ENCODE results near the gene GALNT13.

The GALNT13 gene

GRCh38 chr2:153891051-153891450, 19.3 kb downstream of the GALNT13 start:
- no peak overlapping the region for H3K4me3 Mint-ChIP-seq
- no peaks in the 10 kb centered on the region for H3K27me3 Mint-ChIP-seq
- peaks cover 9% of the 10 kb centered on the region for H3K9me3 Mint-ChIP-seq
- no peak overlapping the region for H3K27ac Mint-ChIP-seq
- no peaks in the 10 kb centered on the region for H3K36me3 Mint-ChIP-seq (ENCODE audit: low read depth)
- H3K4me1 Mint-ChIP-seq (ENCODE audit: low read depth), result no peaks in the 10 kb centered on the region

DNA sequence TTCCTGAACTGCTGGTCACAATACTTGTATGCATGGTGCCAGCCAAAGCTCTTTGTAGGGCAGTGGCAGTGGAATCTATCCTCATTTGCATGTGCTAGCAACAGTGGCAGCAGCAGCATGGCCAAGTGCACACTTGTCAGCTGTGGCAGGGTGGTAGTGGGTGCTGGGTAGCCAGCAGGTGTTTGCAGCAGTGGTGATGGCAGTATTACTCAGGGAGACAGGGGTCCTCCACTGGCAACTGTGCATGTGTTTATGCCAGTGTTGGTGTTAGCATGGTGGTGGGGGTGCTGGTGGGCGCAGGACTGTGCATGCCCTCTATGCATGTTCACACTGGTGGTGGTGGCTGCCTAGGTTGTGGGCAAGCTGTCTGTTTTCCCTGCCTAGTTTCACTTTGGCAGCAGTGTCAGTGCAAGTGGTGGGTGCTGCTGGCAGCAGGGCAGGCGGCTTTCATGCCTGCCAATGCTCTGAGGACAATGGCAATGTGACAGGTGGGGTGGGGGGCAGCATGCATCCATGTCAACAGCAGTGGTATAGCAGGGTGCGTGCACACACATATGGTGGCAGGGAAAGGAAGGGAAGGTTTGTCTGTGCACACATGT, 41.2 kb downstream of the GALNT13 start:
- peaks cover 22% of the 10 kb centered on the region for H3K9me3 Mint-ChIP-seq
- H3K4me1 Mint-ChIP-seq (ENCODE audit: low read depth), result no peaks in the 10 kb centered on the region
- no peaks in the 10 kb centered on the region for H3K36me3 Mint-ChIP-seq (ENCODE audit: low read depth)
- H3K27ac Mint-ChIP-seq, result no peak overlapping the region
- H3K27me3 Mint-ChIP-seq, result no peaks in the 10 kb centered on the region
- H3K4me3 Mint-ChIP-seq, result no peak overlapping the region

DNA sequence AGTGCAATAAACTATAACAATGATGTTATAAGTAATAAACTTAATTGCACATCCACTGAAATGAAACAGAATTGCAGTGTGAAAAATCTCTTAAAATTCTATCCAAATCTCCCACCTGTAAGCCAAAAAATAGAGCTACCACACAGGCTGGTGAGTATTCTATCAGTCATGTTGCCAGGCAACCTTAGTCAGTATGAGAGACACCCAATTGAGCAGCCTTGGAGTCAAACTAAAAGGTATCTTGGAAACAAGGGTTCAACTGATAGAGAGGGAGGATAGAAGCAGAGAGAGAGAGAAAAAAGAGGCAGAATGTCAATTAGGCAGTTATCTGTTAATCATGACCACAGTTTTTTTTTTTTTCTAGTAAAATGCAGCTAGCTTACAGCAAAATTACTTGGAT, 45.8 kb downstream of the GALNT13 start:
- Mint-ChIP-seq H3K4me1 (ENCODE audit: low read depth) (no peaks in the 10 kb centered on the region), H3K27ac (no peak overlapping the region), H3K36me3 (ENCODE audit: low read depth) (no peaks in the 10 kb centered on the region), H3K27me3 (no peaks in the 10 kb centered on the region), H3K4me3 (no peak overlapping the region), H3K9me3 (no peaks in the 10 kb centered on the region)

- H3K27ac Mint-ChIP-seq, result no peak overlapping the region
- no peak overlapping the region for H3K4me3 Mint-ChIP-seq
- H3K27me3 Mint-ChIP-seq, result no peaks in the 10 kb centered on the region
- no peaks in the 10 kb centered on the region for H3K4me1 Mint-ChIP-seq (ENCODE audit: low read depth)
- H3K9me3 Mint-ChIP-seq, result peaks cover 20% of the 10 kb centered on the region
- no peaks in the 10 kb centered on the region for H3K36me3 Mint-ChIP-seq (ENCODE audit: low read depth)
These were observed 63.8 kb downstream of the GALNT13 start for GRCh38 chr2:153935511-153935910.

DNA sequence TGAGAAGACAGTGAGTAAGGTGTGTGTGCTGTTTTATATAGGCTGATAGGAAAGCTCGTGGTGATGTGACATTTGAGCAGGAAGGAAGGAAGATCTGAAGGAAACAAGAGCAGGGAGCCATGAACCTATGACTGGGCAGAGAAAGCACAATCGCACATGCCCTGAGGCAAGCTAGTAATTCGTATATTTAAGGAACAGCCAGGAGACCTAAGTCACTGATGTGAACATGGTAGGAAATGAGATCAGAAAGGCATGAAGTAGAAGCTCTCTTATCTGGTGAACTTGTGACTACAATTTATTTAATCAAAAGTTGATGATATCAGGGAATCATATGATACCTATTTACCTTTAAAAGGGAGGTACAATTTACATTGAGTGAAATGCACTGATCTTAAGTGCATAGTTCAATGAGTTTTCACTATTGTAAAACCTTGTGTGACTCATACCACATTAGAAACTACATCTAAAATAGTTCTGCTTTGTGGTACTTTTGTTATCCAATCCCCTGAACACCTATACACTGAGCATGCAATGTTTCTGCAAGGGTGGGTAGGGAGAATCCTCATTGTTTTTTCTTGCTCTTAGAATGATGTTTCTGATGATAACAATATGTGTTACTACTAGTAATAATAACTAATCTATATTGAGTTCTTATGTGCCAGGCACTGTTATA, 67.5 kb downstream of the GALNT13 start:
- H3K27me3 Mint-ChIP-seq, result no peaks in the 10 kb centered on the region

GRCh38 chr2:153940511-153940910, 68.8 kb downstream of the GALNT13 start:
- H3K36me3 Mint-ChIP-seq (ENCODE audit: low read depth), result no peaks in the 10 kb centered on the region
- H3K4me1 Mint-ChIP-seq (ENCODE audit: low read depth), result no peaks in the 10 kb centered on the region
- H3K9me3 Mint-ChIP-seq, result peaks cover 8% of the 10 kb centered on the region
- H3K27me3 Mint-ChIP-seq, result no peaks in the 10 kb centered on the region
- no peak overlapping the region for H3K4me3 Mint-ChIP-seq
- no peak overlapping the region for H3K27ac Mint-ChIP-seq

More for the DNA sequence above, 67.5 kb downstream of the GALNT13 start:
- Mint-ChIP-seq H3K9me3 (peaks cover 3% of the 10 kb centered on the region), H3K4me3 (no peak overlapping the region), H3K4me1 (ENCODE audit: low read depth) (no peaks in the 10 kb centered on the region), H3K36me3 (ENCODE audit: low read depth) (no peaks in the 10 kb centered on the region), H3K27ac (no peak overlapping the region)

- Mint-ChIP-seq H3K9me3 (peaks cover 6% of the 10 kb centered on the region), H3K36me3 (ENCODE audit: low read depth) (no peaks in the 10 kb centered on the region), H3K27me3 (no peaks in the 10 kb centered on the region), H3K27ac (no peak overlapping the region), H3K4me3 (no peak overlapping the region), H3K4me1 (ENCODE audit: low read depth) (no peaks in the 10 kb centered on the region)
These were observed 73.1 kb downstream of the GALNT13 start for GRCh38 chr2:153944800-153945199.

DNA sequence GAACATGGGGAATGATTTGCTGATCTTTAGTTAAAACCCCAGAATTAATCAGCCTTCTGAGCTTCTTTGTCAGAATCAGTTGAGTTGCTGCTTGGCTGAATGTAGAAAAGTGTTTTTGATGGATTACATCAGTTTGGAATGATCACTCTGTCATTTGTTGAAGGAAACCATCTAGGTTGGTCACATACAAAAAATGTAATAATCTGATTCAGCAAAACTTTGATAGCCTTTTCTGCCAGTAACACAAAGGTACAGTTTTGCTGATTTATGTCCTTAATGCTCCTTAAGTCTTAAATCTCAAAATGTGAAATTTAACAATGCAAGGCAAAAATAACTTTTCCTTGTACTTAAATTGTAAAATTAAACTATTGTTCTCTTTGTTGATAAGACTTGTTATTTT, 74.3 kb downstream of the GALNT13 start:
- Mint-ChIP-seq H3K27me3 (no peaks in the 10 kb centered on the region), H3K4me3 (no peak overlapping the region), H3K27ac (no peak overlapping the region), H3K4me1 (ENCODE audit: low read depth) (no peaks in the 10 kb centered on the region), H3K36me3 (ENCODE audit: low read depth) (no peaks in the 10 kb centered on the region), H3K9me3 (peaks cover 7% of the 10 kb centered on the region)

DNA sequence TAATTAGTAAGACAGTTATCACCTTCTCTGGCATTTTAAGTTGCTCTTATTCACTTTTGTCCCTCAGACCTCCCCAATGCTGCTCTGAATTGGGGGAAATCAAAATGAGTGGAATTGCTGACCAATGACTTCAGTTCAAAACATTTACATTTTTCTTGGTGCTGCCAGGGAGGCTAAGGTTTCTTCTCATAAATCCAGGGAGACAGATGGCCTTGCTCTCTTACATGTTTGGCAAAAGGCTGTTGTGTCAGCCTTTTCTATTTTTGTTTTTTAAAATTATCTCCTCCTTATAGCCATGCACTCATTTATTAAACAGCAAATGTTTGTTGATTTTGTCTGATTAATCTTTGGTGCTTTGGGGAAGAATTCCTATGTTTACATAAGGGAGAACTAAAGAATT, 82.0 kb downstream of the GALNT13 start:
- H3K9me3 Mint-ChIP-seq, result peaks cover 5% of the 10 kb centered on the region
- no peaks in the 10 kb centered on the region for H3K4me1 Mint-ChIP-seq (ENCODE audit: low read depth)
- no peak overlapping the region for H3K4me3 Mint-ChIP-seq
- H3K36me3 Mint-ChIP-seq (ENCODE audit: low read depth), result no peaks in the 10 kb centered on the region
- no peaks in the 10 kb centered on the region for H3K27me3 Mint-ChIP-seq
- H3K27ac Mint-ChIP-seq, result no peak overlapping the region

- no peak overlapping the region for H3K27ac Mint-ChIP-seq
- no peaks in the 10 kb centered on the region for H3K27me3 Mint-ChIP-seq
- no peaks in the 10 kb centered on the region for H3K36me3 Mint-ChIP-seq (ENCODE audit: low read depth)
- no peaks in the 10 kb centered on the region for H3K4me1 Mint-ChIP-seq (ENCODE audit: low read depth)
- peaks cover 20% of the 10 kb centered on the region for H3K9me3 Mint-ChIP-seq
- H3K4me3 Mint-ChIP-seq, result no peak overlapping the region
These were observed 91.5 kb downstream of the GALNT13 start for GRCh38 chr2:153963256-153963655.

GRCh38 chr2:153967248-153967973, 95.7 kb downstream of the GALNT13 start:
- H3K9me3 Mint-ChIP-seq, result peaks cover 14% of the 10 kb centered on the region
- H3K27me3 Mint-ChIP-seq, result no peaks in the 10 kb centered on the region
- H3K27ac Mint-ChIP-seq, result no peak overlapping the region
- no peak overlapping the region for H3K4me3 Mint-ChIP-seq
- H3K4me1 Mint-ChIP-seq (ENCODE audit: low read depth), result no peaks in the 10 kb centered on the region
- no peaks in the 10 kb centered on the region for H3K36me3 Mint-ChIP-seq (ENCODE audit: low read depth)

GRCh38 chr2:153971250-153971649, 99.5 kb downstream of the GALNT13 start:
- Mint-ChIP-seq H3K4me3 (no peak overlapping the region), H3K9me3 (peaks cover 17% of the 10 kb centered on the region), H3K27ac (no peak overlapping the region), H3K27me3 (no peaks in the 10 kb centered on the region), H3K4me1 (ENCODE audit: low read depth) (no peaks in the 10 kb centered on the region), H3K36me3 (ENCODE audit: low read depth) (no peaks in the 10 kb centered on the region)

DNA sequence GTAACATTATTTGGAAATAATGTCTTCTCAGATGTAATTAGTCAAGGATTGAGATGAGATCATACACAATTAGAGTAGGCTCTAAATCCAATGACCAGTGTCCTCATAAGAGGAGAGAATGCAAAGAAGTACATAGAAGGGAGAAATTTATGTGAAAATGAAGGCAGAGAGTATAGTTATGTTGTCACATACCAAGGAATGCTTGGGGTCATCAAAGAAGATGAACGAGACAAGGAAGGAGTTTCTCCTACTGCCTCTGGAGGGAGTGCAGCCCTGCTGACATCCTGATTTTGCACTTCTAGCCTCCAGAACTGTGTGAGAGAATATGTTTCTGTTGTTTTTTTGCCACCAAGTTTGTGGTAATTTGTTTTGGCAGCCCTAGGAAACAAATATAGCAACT, 100.1 kb downstream of the GALNT13 start:
- no peaks in the 10 kb centered on the region for H3K4me1 Mint-ChIP-seq (ENCODE audit: low read depth)
- H3K9me3 Mint-ChIP-seq, result peaks cover 14% of the 10 kb centered on the region
- H3K27me3 Mint-ChIP-seq, result no peaks in the 10 kb centered on the region
- no peak overlapping the region for H3K27ac Mint-ChIP-seq
- H3K36me3 Mint-ChIP-seq (ENCODE audit: low read depth), result no peaks in the 10 kb centered on the region
- no peak overlapping the region for H3K4me3 Mint-ChIP-seq

DNA sequence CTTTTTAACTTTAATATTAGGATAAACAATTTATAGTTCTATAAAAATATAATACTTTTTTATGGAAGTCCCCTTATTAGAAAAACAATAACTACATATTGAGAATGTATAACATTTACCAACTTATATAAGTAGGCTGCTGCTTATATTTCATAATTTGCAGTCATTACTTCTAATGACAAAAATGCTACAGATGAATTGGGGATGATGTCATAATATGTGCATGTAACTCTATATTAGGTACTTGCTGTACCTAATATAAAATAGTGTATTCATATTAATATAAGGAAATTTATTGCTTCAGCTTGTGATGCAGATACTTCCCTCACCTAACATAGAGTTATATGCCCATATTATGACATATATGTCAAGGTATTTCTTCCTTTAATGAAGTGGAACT, 100.7 kb downstream of the GALNT13 start:
- Mint-ChIP-seq H3K9me3 (peaks cover 10% of the 10 kb centered on the region), H3K4me3 (no peak overlapping the region), H3K36me3 (ENCODE audit: low read depth) (no peaks in the 10 kb centered on the region), H3K27me3 (no peaks in the 10 kb centered on the region), H3K27ac (no peak overlapping the region), H3K4me1 (ENCODE audit: low read depth) (no peaks in the 10 kb centered on the region)

DNA sequence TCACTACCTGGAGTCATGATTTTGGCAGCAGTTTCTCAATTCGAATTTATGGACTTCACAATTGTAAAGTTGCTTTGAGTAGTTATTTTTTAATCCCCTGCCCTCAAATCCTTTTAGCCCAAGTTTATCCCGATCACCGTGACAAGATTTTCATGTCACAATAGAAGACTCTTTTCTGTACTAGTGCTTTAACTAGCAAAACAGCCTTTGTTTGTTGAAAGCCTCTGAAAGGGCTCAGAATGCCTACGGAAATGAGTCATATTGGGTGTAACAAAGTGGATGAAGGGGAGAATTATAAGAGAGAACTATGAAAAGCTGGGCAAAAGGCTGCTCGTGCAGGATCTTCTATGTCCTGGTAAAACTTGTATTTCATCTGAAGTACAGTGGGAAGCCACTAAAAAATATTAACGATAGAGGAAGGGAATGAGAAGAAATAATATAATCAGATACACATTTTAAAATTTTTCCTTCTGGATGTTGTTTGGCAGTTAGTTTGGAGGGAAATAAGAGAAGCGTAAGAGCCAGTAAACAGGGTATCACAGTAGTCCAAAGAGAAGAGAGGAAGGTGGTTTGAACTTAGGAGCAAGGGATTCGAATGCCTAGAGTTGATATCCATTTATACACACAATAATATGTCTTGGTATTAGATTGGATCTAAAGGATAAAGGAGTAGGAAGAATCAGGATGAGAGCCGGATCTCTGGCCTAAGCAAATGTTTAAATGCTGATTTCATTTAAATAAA, 114.9 kb downstream of the GALNT13 start:
- no peaks in the 10 kb centered on the region for H3K27me3 Mint-ChIP-seq
- H3K4me3 Mint-ChIP-seq, result no peak overlapping the region
- H3K27ac Mint-ChIP-seq, result no peak overlapping the region
- no peaks in the 10 kb centered on the region for H3K4me1 Mint-ChIP-seq (ENCODE audit: low read depth)
- no peaks in the 10 kb centered on the region for H3K36me3 Mint-ChIP-seq (ENCODE audit: low read depth)
- H3K9me3 Mint-ChIP-seq, result peaks cover 17% of the 10 kb centered on the region
